OCI-LY7 (cell line): ENCODE data around the gene PRKN. TPM values are rescaled to one million over a fixed set of nuclear protein-coding genes. Genes with fewer than 3 reads are reported as not detected.

ENCODE experiments used
- BruUV-seq: library from RNA; stranded (reverse); fragments of 400-500 nt; replicated peaks from 2 replicates; lab custom pipeline; 2021; lab: Mats Ljungman, UMichigan
- CTCF ChIA-PET: fragments of 300-600 bp; sonication (Branson Sonifier 250); formaldehyde crosslinking; loops from one replicate; lab custom pipeline; 2022; ENCODE audit warnings: antibody characterized with exemption; ENCODE audit not compliant: unreplicated experiment; lab: Charles Lee
- POLR2A ChIA-PET: fragments of 300-600 bp; sonication (Branson Sonifier 250); formaldehyde crosslinking; loops from one replicate; lab custom pipeline; 2022; ENCODE audit warnings: antibody characterized with exemption; lab: Charles Lee
- DNase-seq: peaks from one replicate; pipeline ENCODE4 v3.0.0-alpha.2; 2015; ENCODE audit warnings: low spot score
- H2AFZ ChIP-seq: fragments of 200-600 bp; sonication (generic), shearing (Covaris generic); 2 replicates; pipeline ENCODE4 v1.6.1; 2014; ENCODE audit warnings: mild to moderate bottlenecking, antibody characterized with exemption, low read length, moderate library complexity
- H3K27ac ChIP-seq: fragments of 200-600 bp; sonication (generic); 2 replicates; pipeline ENCODE4 v1.5.1; 2014; ENCODE audit warnings: mixed run types, low read depth, mild to moderate bottlenecking, moderate library complexity, low read length, inconsistent platforms; ENCODE audit not compliant: poor library complexity, severe bottlenecking
- H3K36me3 ChIP-seq: fragments of 200-600 bp; sonication (generic); 2 replicates; pipeline ENCODE4 v1.6.1; 2014; ENCODE audit warnings: mild to moderate bottlenecking, antibody characterized with exemption, low read length, moderate library complexity, mixed read lengths; ENCODE audit not compliant: insufficient read depth
- H3K4me1 ChIP-seq: fragments of 200-600 bp; sonication (generic); 2 replicates; pipeline ENCODE4 v1.5.1; 2014; ENCODE audit warnings: mild to moderate bottlenecking, low read length; ENCODE audit not compliant: insufficient read depth, poor library complexity, severe bottlenecking
- H3K4me2 ChIP-seq: fragments of 200-600 bp; sonication (generic); 2 replicates; pipeline ENCODE4 v1.6.1; 2014; ENCODE audit warnings: mild to moderate bottlenecking, low read length
- H3K4me3 ChIP-seq: fragments of 200-600 bp; sonication (generic); 2 replicates; pipeline ENCODE4 v1.5.1; 2014; ENCODE audit warnings: mild to moderate bottlenecking, low read depth, low read length; ENCODE audit not compliant: poor library complexity, severe bottlenecking
- H3K79me2 ChIP-seq: fragments of 200-600 bp; sonication (generic); 2 replicates; pipeline ENCODE4 v1.6.1; 2016; ENCODE audit warnings: low read depth, mild to moderate bottlenecking, low read length, moderate library complexity, mixed read lengths; ENCODE audit not compliant: insufficient read depth
- H3K9me2 ChIP-seq: fragments of 200-600 bp; sonication (generic); 2 replicates; pipeline ENCODE4 v1.6.1; 2016; ENCODE audit warnings: mild to moderate bottlenecking, low read length, mixed read lengths; ENCODE audit not compliant: insufficient read depth
- H3K9me3 ChIP-seq: fragments of 200-600 bp; sonication (generic); 2 replicates; pipeline ENCODE4 v1.6.1; 2014; ENCODE audit warnings: mild to moderate bottlenecking, mixed run types, low read length, mixed read lengths
- H4K20me1 ChIP-seq: fragments of 200-600 bp; sonication (generic); 2 replicates; pipeline ENCODE4 v1.6.1; 2014; ENCODE audit warnings: mild to moderate bottlenecking, antibody characterized with exemption, low read length, moderate library complexity, mixed read lengths; ENCODE audit not compliant: insufficient read depth
- CTCF ChIP-seq: fragments of 200-600 bp; sonication (generic); conservative IDR thresholded peaks from 2 replicates; pipeline ENCODE4 v1.5.1; 2014; ENCODE audit warnings: mild to moderate bottlenecking, antibody characterized with exemption, low read length, moderate library complexity, mixed read lengths
- EZH2phosphoT487 ChIP-seq: fragments of 200-600 bp; sonication (generic); IDR thresholded peaks from 2 replicates; pipeline ENCODE4 v1.6.1; 2018; ENCODE audit warnings: low read depth, borderline replicate concordance, mild to moderate bottlenecking, mixed run types, antibody characterized with exemption, low read length, moderate library complexity, mixed read lengths
- intact Hi-C: fragments of 100-400 bp; cut with micrococcal nuclease; formaldehyde crosslinking; loops from one replicate; pipeline ENCODE4 v1.10.0; 2022; ENCODE audit not compliant: unreplicated experiment
- total RNA-seq, 2 experiments: library from RNA; depleted of rRNA in 1 of 2; stranded (reverse); fragments of >200 nt in 1 of 2; shearing (Covaris generic) in 1 of 2; gene quantifications; 2 replicates each; pipeline ENCODE4 v1.2.3, GENCODE V29; 2014 to 2022

Gene PRKN
- total RNA-seq, 2 experiments from 2014 or later: 1.3 to 2.0 TPM

- POLR2A ChIA-PET: no interaction called here
- Histone ChIP-seq H3K4me2 (no peak overlapping the region), H3K79me2 (no peaks in the 10 kb centered on the region), H3K4me3 (no peak overlapping the region), H4K20me1 (no peaks in the 10 kb centered on the region), H2AFZ (no peak overlapping the region), H3K9me2 (no peaks in the 10 kb centered on the region), H3K4me1 (no peaks in the 10 kb centered on the region), H3K27ac (no peak overlapping the region), H3K36me3 (no peaks in the 10 kb centered on the region), H3K9me3 (no peaks in the 10 kb centered on the region)
- intact Hi-C loops: no loop called here
- CTCF ChIA-PET: no interaction called here
- no peak for TF ChIP-seq CTCF
- no peak for TF ChIP-seq EZH2phosphoT487
- no TSS peak for BruUV-seq
- DNase-seq: no peak
Observed at GRCh38 chr6:161590961-161591627, 1136.5 kb downstream of the PRKN start.

DNA sequence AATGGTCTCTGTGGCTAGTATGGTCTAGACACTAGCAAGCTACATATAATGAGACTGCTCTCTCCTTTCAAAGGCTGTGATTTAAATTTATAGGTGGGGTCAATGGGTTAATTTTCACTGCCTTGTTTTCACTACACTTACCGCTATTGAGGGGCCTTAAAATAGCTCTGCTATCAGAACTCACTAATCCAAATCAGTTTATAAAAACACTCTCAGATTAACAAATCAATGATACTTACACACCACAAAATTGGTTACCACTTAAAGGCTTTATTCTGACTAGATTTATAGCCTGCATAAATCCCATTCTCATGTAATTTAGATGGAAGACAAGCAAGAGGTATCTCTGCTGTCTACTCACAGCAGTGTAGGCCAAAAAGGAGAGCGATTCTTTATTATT, 1140.7 kb downstream of the PRKN start:
- H3K4me2 ChIP-seq: no peak overlapping the region
- no peak for DNase-seq
- ChIA-PET POLR2A (interaction anchor here (0.6 kb wide), 1 partner anchor 286 kb away, joined by 3 read pairs; no protein-coding TSS in a partner anchor), CTCF (no interaction called here)
- H3K9me3 ChIP-seq: no peaks in the 10 kb centered on the region
- H3K9me2 ChIP-seq: no peaks in the 10 kb centered on the region
- H3K79me2 ChIP-seq: no peaks in the 10 kb centered on the region
- H2AFZ ChIP-seq: no peak overlapping the region
- TF ChIP-seq CTCF (no peak), EZH2phosphoT487 (no peak)
- no peak overlapping the region for H3K27ac ChIP-seq
- no peak overlapping the region for H3K4me3 ChIP-seq
- no peaks in the 10 kb centered on the region for H4K20me1 ChIP-seq
- intact Hi-C loops: no loop called here
- H3K36me3 ChIP-seq: no peaks in the 10 kb centered on the region
- BruUV-seq: no TSS peak
- no peaks in the 10 kb centered on the region for H3K4me1 ChIP-seq

GRCh38 chr6:161584621-161585340, 1142.8 kb downstream of the PRKN start:
- BruUV-seq: no TSS peak
- CTCF ChIA-PET: no interaction called here
- H3K9me2 ChIP-seq: no peaks in the 10 kb centered on the region
- no peaks in the 10 kb centered on the region for H3K4me1 ChIP-seq
- no peaks in the 10 kb centered on the region for H3K9me3 ChIP-seq
- POLR2A ChIA-PET: interaction anchor here (0.6 to 0.7 kb wide), 2 partner anchors 65 to 361 kb away, joined by 3 to 4 read pairs; no protein-coding TSS in a partner anchor
- no peak overlapping the region for H3K4me2 ChIP-seq
- no peak for DNase-seq
- H3K27ac ChIP-seq: no peak overlapping the region
- intact Hi-C loops: no loop called here
- H3K4me3 ChIP-seq: no peak overlapping the region
- no peak for TF ChIP-seq EZH2phosphoT487
- TF ChIP-seq CTCF: no peak
- no peak overlapping the region for H2AFZ ChIP-seq
- H3K36me3 ChIP-seq: no peaks in the 10 kb centered on the region
- no peaks in the 10 kb centered on the region for H3K79me2 ChIP-seq
- H4K20me1 ChIP-seq: no peaks in the 10 kb centered on the region
